HG03558 (cell line): Measurements from ENCODE around the gene MDC1.
"Not testable (repeated sequence)": the region's sequence is repeated elsewhere in the genome, so short reads cannot be mapped to it uniquely, and the experiment has no call there.

ENCODE experiments used
- ATAC-seq: cut with Tn5 transposase; IDR thresholded peaks from one replicate; pipeline ENCODE4 v1.9.1; 2021; ENCODE audit warnings: moderate number of reproducible peaks; ENCODE audit not compliant: unreplicated experiment; ENCODE audit errors: extremely low read depth

Gene MDC1

GRCh38 chr6:30725713-30726505 lies 8.8 kb upstream of the MDC1 start:
- ATAC-seq, result no peak

DNA sequence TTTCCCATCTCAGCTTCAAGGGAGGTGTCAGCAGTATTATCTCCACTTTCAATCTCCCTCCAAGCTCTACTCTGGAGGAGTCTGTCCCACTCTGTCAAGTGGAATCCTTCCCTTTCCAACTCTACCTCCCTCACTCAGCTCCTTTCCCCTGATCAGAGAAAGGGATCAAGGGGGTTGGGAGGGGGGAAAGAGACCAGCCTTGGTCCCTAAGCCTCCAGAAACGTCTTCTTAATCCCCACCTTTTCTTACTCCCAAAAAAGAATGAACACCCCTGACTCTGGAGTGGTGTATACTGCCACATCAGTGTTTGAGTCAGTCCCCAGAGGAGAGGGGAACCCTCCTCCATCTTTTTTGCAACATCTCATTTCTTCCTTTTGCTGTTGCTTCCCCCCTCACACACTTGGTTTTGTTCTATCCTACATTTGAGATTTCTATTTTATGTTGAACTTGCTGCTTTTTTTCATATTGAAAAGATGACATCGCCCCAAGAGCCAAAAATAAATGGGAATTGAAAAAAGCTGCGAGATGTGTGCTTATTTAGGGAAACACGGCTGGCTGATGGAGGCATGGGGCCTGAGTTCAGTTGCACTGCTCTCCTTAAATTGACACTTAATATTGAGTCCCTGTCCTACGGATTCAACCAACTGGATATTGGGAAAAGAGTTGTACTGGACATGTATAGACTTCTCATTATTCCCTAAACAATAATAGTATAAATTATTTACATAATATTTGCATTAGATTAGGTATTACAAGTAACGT lies 8.0 kb upstream of the MDC1 start:
- no peak for ATAC-seq

GRCh38 chr6:30723843-30724741 lies 7.0 kb upstream of the MDC1 start:
- ATAC-seq, result not testable (repeated sequence)

- not testable (repeated sequence) for ATAC-seq
Measured at GRCh38 chr6:30723159-30723842, 6.2 kb upstream of the MDC1 start.

- ATAC-seq, result no peak
Measured at GRCh38 chr6:30722280-30723112, 5.4 kb upstream of the MDC1 start.

GRCh38 chr6:30722025-30722279 lies 4.9 kb upstream of the MDC1 start:
- ATAC-seq, result not testable (repeated sequence)

DNA sequence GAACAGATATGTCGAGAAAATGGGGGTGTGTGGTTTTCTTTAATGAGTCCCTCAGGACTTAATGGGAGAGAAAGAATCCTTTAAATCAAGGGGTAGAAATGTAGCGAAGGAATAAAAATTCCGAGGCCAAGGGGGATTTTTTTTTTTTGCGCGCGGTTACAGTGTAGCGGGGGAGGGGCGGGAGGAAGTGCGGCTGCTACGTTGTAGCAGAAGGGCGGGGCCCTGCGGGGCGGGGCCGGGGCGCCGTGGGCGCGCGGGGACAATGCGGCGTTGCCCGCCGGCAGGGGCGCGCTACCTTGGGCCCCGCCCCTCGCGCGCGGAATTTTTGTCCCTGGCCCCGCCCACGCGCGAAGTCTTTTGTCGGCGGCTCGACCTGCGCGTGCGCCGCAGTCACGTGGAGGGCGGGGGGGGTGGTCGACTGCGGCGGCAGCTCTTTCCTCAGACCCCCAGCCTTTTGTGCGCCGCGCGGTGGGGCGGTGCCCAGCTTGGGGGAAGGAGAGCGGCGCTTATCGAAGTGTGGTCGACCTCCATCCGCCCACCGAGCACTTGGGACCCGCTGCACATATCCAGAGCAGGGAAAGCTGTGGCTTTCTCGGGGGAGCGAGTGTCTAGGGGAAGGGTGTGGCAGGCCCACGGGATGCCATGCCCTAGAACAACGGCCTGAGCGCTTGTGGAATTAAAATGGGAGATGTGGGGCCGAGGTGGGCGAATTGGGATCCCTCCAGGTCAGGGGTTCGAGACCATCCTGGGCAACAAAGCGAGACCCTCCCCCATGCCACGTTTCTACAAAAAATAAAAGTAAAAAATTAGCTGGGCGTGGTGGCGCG lies 4.3 kb upstream of the MDC1 start:
- ATAC-seq, result no peak

- ATAC-seq, result no peak
Measured at GRCh38 chr6:30720738-30721197, 3.7 kb upstream of the MDC1 start.

DNA sequence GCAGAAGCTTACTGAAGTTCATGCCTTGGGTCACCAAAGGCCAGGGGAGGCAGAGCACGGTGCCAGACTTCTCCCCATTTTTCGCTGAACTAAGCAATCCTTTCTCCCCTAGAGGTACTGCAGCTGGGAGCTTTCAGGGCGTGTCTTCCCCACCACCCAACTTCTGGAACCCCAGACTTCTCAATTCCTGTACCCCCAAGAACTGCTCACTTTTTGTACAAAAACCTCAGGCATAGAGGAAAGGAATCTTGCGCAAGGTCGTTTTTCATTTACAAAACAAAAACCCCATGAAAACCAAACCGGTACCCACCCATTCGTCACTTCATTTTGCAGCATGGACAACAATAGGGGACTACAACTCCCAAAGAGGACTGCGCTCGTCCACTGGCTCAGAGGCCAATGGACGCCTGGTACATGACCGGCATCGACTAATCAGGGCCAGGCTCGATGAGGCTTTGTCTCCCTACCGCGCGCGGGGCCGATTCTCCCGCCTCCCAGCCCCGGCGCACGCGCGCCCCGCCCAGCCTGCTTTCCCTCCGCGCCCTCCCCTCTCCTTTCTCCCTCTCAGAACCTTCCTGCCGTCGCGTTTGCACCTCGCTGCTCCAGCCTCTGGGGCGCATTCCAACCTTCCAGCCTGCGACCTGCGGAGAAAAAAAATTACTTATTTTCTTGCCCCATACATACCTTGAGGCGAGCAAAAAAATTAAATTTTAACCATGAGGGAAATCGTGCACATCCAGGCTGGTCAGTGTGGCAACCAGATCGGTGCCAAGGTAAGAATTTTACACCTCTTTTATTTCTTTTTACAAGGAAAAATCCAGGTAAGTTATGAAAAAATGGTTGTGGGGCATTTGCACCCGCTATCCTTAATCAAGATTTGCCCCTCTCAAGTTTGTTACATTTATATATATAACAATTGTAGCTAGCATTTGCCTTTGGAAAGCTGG lies 3.0 kb upstream of the MDC1 start, which contains the start of gene TUBB:
Gene TUBB (plus strand): TSS at position 562 of the 947 bp plus-strand sequence. CDS start 155 bp downstream, at position 717.
- no peak for ATAC-seq

GRCh38 chr6:30719356-30719755 lies 2.3 kb upstream of the MDC1 start:
- no peak for ATAC-seq

- ATAC-seq, result not testable (repeated sequence)
Measured at GRCh38 chr6:30717845-30718720, 1.0 kb upstream of the MDC1 start.

GRCh38 chr6:30716879-30717128 lies 277 bp downstream of the MDC1 start:
- no peak for ATAC-seq

DNA sequence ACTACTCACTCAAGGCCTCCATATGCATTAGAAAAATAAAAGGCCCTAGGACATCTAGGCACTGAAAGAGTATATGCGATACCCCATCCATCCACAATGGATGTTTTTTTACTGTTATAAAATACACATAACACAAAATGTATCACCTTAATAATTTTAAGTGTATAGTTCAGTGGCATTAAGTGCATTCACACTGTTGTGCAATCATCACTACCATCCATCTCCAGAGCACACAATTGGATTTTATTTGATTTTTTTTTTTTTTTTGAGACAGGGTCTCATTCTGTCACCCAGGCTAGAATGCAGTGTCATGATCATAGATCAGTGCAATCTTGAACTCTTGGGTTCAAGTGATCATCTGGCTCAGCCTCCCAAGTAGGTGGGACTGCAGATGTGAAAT lies 2.8 kb downstream of the MDC1 start:
- ATAC-seq, result no peak

GRCh38 chr6:30712441-30712945 lies 4.6 kb downstream of the MDC1 start:
- ATAC-seq, result no peak

- no peak for ATAC-seq
Measured at GRCh38 chr6:30711758-30712380, 5.2 kb downstream of the MDC1 start.
